Esophagus muscularis mucosa (tissue), 4 donors: Measurements from ENCODE around the gene NACA. TPM values are rescaled to one million over a fixed set of nuclear protein-coding genes. Genes with fewer than 3 reads are reported as not detected.
"Not testable (repeated sequence)": the region's sequence is repeated elsewhere in the genome, so short reads cannot be mapped to it uniquely, and the experiment has no call there.

Experiments
- DNase-seq: peaks from one replicate; pipeline ENCODE4 v3.0.0-alpha.2; 2017; ENCODE audit errors: extremely low spot score
- H3K27ac ChIP-seq, 4 donors: fragments of 200-600 bp; sonication (generic); replicated peaks in 1 of 4; 1 replicate in 3 of 4; 2 replicates in 1 of 4; pipeline ENCODE4 v1.5.1; 2016 to 2019; ENCODE audit warnings: mild to moderate bottlenecking in 1 of 4
- H3K27me3 ChIP-seq, 4 donors: fragments of 200-600 bp; sonication (generic); one replicate each; pipeline versions ENCODE4 v1.5.1 to v1.6.0; 2016 to 2019
- H3K36me3 ChIP-seq, 4 donors: fragments of 200-600 bp; sonication (generic); one replicate each; pipeline ENCODE4 v1.5.1; 2016 to 2019
- H3K4me1 ChIP-seq, 4 donors: fragments of 200-600 bp; sonication (generic); one replicate each; pipeline ENCODE4 v1.5.1; 2016 to 2019
- H3K4me3 ChIP-seq, 4 donors: fragments of 200-600 bp; sonication (generic); 1 replicate in 2 of 4; 2 replicates in 2 of 4; pipeline ENCODE4 v1.5.1; 2016 to 2019; ENCODE audit warnings: mild to moderate bottlenecking in 4 of 4, moderate library complexity in 1 of 4
- H3K9me3 ChIP-seq, 4 donors: fragments of 200-600 bp; sonication (generic); 1 replicate in 3 of 4; 2 replicates in 1 of 4; pipeline ENCODE4 v1.5.1; 2016 to 2019
- EP300 ChIP-seq: sonication (generic); formaldehyde crosslinking; IDR thresholded peaks from one replicate; pipeline ENCODE4 v1.6.1; 2017; ENCODE audit warnings: antibody characterized with exemption
- POLR2A ChIP-seq: fragments of 450-650 bp; IDR thresholded peaks from one replicate; pipeline ENCODE4 v1.6.1; 2017; ENCODE audit warnings: antibody characterized with exemption, moderate library complexity, mild to moderate bottlenecking, low read depth
- POLR2AphosphoS5 ChIP-seq, 2 donors: sonication (generic); formaldehyde crosslinking; IDR thresholded peaks; one replicate each; pipeline ENCODE4 v1.6.1; 2017; ENCODE audit warnings: antibody characterized with exemption in 2 of 2
- WGBS: methylation state at CpG from one replicate; pipeline ENCODE4 v1.1.5; 2018; 5-methylcytosine and 5-hydroxymethylcytosine counted together
- intact Hi-C: fragments of 100-400 bp; cut with DNase I; formaldehyde crosslinking; loops from one replicate; pipeline ENCODE4 v1.15.1; 2023
- total RNA-seq, 4 donors: library from RNA; depleted of rRNA; stranded (reverse); fragments of >200 nt; gene quantifications; one replicate each; pipeline versions ENCODE4 v1.1.0 to v1.2.1, GENCODE V29; 2016
- TF ChIP-seq, protein P1 (sequence below), 3 experiments: fragments of 200-600 bp in 2 of 3; fragments of 450-650 bp in 1 of 3; sonication (generic) in 2 of 3; IDR thresholded peaks; one replicate each; pipeline ENCODE4 v1.5.1; 2017 to 2019; ENCODE audit warnings: antibody characterized with exemption in 3 of 3, mild to moderate bottlenecking in 2 of 3, moderate library complexity in 1 of 3

Gene NACA
- total RNA-seq, 4 donors from 2014 or later = 913 to 1,477 (median 1,221) TPM

DNA sequence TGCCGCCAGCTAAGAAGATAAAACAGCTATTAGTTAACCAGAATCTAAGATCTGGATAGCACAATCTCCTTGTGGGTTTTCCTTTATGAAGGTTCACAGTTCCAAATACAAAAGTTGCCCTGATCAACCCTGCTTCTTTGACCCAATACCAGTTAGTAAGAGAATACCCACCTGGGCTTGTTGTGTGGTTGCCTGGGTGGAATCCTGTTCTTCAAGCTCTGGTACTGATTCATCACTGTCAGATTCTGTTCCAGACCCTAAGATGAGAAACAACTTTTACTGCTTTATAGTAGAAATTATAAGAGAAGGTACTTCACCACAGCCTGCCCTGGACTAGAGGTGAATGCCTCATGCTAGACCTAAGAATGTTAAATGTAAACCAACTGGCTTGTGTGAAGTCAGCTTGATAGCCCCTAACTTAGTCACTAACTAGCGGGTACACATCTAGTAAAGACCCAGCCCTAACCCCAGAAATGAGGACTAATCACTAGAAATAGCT, 10.6 kb downstream of the NACA start:
- TF ChIP-seq POLR2AphosphoS5 (IDR thresholded peaks at IDR 0.05) = no peak
- TF ChIP-seq EP300 = no peak
- TF ChIP-seq, protein P1, sequence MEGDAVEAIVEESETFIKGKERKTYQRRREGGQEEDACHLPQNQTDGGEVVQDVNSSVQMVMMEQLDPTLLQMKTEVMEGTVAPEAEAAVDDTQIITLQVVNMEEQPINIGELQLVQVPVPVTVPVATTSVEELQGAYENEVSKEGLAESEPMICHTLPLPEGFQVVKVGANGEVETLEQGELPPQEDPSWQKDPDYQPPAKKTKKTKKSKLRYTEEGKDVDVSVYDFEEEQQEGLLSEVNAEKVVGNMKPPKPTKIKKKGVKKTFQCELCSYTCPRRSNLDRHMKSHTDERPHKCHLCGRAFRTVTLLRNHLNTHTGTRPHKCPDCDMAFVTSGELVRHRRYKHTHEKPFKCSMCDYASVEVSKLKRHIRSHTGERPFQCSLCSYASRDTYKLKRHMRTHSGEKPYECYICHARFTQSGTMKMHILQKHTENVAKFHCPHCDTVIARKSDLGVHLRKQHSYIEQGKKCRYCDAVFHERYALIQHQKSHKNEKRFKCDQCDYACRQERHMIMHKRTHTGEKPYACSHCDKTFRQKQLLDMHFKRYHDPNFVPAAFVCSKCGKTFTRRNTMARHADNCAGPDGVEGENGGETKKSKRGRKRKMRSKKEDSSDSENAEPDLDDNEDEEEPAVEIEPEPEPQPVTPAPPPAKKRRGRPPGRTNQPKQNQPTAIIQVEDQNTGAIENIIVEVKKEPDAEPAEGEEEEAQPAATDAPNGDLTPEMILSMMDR (IDR thresholded peaks at IDR 0.05) = no peak
- TF ChIP-seq POLR2A = no peak
- no peak overlapping the region for H3K4me3 ChIP-seq
- 92% methylated on average over 2 of the region's 2 CpGs for WGBS
- H3K9me3 ChIP-seq = no peaks in the 10 kb centered on the region
- intact Hi-C loops = no loop called here
- peaks cover 32 to 49% (median 42%) of the 10 kb centered on the region in 4 donors for H3K4me1 ChIP-seq
- no peaks in the 10 kb centered on the region for H3K27me3 ChIP-seq
- H3K27ac ChIP-seq = no peak overlapping the region
- no peak for DNase-seq
- H3K36me3 ChIP-seq = peaks cover 34 to 86% (median 65%) of the 10 kb centered on the region in 4 donors

DNA sequence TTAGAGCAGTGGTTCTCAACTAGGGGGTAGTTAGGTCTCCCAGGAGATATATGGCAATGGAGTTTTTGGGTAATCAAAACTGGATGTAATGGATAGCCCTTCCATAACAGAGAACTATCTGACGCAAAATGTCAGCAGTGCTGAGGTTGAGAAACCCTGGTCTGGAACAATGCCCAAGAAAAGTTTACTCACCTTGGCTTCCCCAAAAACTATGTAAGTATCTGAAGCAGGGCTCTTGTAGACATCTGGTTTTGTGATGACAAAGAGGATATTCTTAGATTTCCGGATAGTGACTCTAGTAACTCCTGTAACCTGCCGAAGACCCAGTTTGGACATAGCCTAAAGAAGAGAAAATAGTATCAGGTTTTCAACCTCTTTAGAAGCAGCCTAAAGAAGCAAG, 11.8 kb downstream of the NACA start:
- Histone ChIP-seq H3K4me3 (no peak overlapping the region), H3K27ac (no peak overlapping the region), H3K36me3 (peaks cover 31 to 75% (median 55%) of the 10 kb centered on the region in 4 donors), H3K9me3 (no peaks in the 10 kb centered on the region), H3K27me3 (no peaks in the 10 kb centered on the region), H3K4me1 (peaks cover 20 to 38% (median 31%) of the 10 kb centered on the region in 4 donors)
- no peak for DNase-seq
- intact Hi-C loops = no loop called here
- TF ChIP-seq EP300 (no peak), POLR2AphosphoS5 (IDR thresholded peaks at IDR 0.05) (no peak), POLR2A (no peak)
- TF ChIP-seq, protein P1 (IDR thresholded peaks at IDR 0.05) = no peak
- WGBS = 80% methylated on average over 3 of the region's 3 CpGs

DNA sequence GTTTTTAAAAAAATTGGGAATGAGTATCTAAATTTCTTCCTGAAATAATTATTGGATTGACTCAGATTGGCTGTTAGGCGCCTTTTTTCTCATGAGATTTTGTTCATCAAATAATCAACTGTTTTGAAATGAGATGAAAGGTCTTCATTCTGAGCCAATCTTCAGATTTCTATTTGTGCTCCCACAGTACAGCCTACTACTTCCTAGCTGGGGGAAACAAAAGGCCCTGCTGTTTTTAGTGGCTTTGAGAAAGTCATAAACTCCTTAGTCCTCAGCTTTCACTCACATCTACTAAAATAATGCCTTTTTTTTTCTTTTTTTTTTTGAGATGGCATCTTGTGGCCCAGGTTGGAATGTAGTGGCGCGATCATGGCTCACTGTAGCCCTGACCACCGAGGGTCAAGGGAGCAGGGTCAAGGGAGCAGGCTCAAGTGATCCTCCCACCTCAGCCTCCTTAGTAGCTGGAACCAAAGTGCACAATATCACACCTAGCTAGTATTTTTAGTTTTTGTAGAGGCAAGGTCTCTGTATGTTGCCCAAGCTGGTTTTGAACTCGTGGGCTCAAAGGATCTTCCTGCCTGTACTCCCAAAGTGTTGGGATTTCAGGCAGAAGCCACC, 15.2 kb downstream of the NACA start:
- DNase-seq = no peak
- intact Hi-C loops = no loop called here
- Histone ChIP-seq H3K4me3 (no peak overlapping the region), H3K27me3 (no peaks in the 10 kb centered on the region), H3K27ac (no peak overlapping the region), H3K9me3 (no peaks in the 10 kb centered on the region), H3K4me1 (peaks cover 0 to 4% (median 0%) of the 10 kb centered on the region in 4 donors), H3K36me3 (peaks cover 27 to 43% (median 37%) of the 10 kb centered on the region in 4 donors)
- 87% methylated on average over 5 of the region's 5 CpGs for WGBS
- TF ChIP-seq EP300 (no peak), POLR2AphosphoS5 (IDR thresholded peaks at IDR 0.05) (no peak), POLR2A (no peak)
- TF ChIP-seq, protein P1 (IDR thresholded peaks at IDR 0.05) = no peak

DNA sequence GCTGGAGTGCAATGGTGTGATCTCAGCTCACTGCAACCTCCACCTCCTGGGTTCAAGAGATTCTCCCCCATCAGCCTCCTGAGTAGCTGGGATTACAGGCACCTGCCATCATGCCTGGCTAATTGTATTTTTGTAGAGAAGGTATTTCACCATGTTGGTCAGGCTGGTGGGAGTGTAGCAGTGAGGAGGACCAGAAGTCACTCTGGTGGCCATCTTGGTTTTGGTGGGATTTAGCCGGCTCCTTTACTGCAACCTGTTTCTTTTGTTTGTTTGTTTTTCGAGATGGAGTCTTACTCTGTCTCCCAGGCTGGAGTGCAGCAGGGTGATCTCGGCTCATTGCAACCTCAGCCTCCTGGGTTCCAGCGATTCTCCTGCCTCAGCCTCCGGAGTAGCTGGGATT, 20.6 kb downstream of the NACA start:
- H3K9me3 ChIP-seq, H3K27me3 ChIP-seq, H3K4me1 ChIP-seq, H3K4me3 ChIP-seq, H3K27ac ChIP-seq, H3K36me3 ChIP-seq, intact Hi-C loops, DNase-seq: not testable (repeated sequence)
- 71% methylated on average over 5 of the region's 5 CpGs for WGBS

DNA sequence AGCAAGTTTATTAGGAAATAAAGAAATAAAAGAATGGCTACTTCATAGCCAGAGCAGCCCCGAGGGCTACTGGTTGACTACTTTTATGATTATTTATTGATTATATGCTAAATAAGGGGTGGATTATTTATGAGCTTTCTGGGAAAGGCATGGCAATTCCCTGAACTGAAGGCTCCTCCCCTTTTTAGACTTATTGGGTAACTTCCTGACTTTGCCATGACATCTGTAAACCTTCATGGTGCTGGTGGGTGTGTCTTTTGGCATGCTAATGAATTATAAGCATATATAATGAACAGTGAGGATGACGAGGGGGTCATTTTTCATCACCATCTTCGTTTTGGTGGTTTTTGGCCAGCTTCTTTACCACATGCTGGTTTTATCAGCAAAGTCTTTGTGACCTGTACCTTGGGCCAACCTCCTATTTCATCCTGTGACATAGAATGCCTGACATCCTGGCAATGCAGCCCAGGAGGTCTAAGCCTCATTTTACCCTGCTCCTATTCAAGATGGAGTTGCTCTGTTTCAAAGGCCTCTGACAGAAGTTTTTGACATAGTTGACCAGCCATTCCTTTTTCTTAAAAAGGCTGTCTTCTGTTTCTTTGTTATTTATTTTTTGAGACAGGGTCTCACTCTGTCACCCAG, 26.0 kb downstream of the NACA start:
- TF ChIP-seq, protein P1 (IDR thresholded peaks at IDR 0.05) = no peak
- TF ChIP-seq EP300 (no peak), POLR2A (no peak), POLR2AphosphoS5 (IDR thresholded peaks at IDR 0.05) (no peak)
- WGBS = 66% methylated on average over 3 of the region's 3 CpGs
- no peaks in the 10 kb centered on the region for H3K27me3 ChIP-seq
- intact Hi-C loops = no loop called here
- no peaks in the 10 kb centered on the region for H3K9me3 ChIP-seq
- H3K4me1 ChIP-seq = no peaks in the 10 kb centered on the region
- H3K4me3 ChIP-seq = no peak overlapping the region
- no peak overlapping the region for H3K27ac ChIP-seq
- no peaks in the 10 kb centered on the region for H3K36me3 ChIP-seq
- DNase-seq = no peak
